Rectal smooth muscle tissue (tissue), 1 donor: Measurements from ENCODE around the gene HFE.

Source experiments
- H3K27ac ChIP-seq: one replicate; pipeline ENCODE4 v1.7.0; 2013; ENCODE audit warnings: low read depth, low read length, inconsistent platforms
- H3K27me3 ChIP-seq: one replicate; pipeline ENCODE4 v1.7.0; 2013; ENCODE audit warnings: low read length; ENCODE audit not compliant: control insufficient read depth, insufficient read depth
- H3K36me3 ChIP-seq: one replicate; pipeline ENCODE4 v1.7.0; 2013; ENCODE audit warnings: low read length; ENCODE audit not compliant: control insufficient read depth, insufficient read depth
- H3K4me1 ChIP-seq: one replicate; pipeline ENCODE4 v1.7.0; 2013; ENCODE audit warnings: low read length; ENCODE audit not compliant: control insufficient read depth, insufficient read depth
- H3K4me3 ChIP-seq: one replicate; pipeline ENCODE4 v1.7.0; 2013; ENCODE audit warnings: low read length
- H3K9ac ChIP-seq: one replicate; pipeline ENCODE4 v1.7.0; 2013; ENCODE audit warnings: low read length

HFE gene

DNA sequence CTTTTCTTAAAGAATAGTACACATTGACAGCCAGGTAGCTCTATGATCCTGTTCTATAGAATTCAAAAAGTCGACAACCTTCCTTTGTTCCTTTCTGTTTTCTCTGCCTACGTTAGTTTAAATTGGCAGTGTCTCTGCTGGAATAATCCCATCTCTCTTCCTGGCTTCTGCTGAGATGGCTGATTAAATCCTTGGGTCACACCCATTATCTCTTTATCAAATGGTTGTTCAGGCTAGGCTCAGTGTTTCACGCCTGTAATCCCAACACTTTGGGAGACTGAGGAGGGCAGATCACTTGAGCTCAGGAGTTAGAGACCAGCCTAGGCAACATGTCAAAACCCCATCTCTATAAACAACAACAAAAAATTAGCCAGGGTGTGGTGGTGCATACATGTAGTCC is 44.4 kb downstream of the HFE start:
- Histone ChIP-seq H3K27me3 (no peaks in the 10 kb centered on the region), H3K36me3 (peaks cover 11% of the 10 kb centered on the region), H3K9ac (no peak overlapping the region), H3K4me1 (peaks cover 10% of the 10 kb centered on the region), H3K4me3 (no peak overlapping the region), H3K27ac (no peak overlapping the region)

- H3K4me1 ChIP-seq: no peaks in the 10 kb centered on the region
- H3K4me3 ChIP-seq: no peak overlapping the region
- H3K27ac ChIP-seq: no peak overlapping the region
- H3K27me3 ChIP-seq: no peaks in the 10 kb centered on the region
- peaks cover 10% of the 10 kb centered on the region for H3K36me3 ChIP-seq
- no peak overlapping the region for H3K9ac ChIP-seq
Observed at GRCh38 chr6:26133730-26134129, 46.5 kb downstream of the HFE start.

- Histone ChIP-seq H3K27ac (no peak overlapping the region), H3K4me1 (no peaks in the 10 kb centered on the region), H3K27me3 (no peaks in the 10 kb centered on the region), H3K9ac (no peak overlapping the region), H3K36me3 (peaks cover 4% of the 10 kb centered on the region), H3K4me3 (no peak overlapping the region)
Observed at GRCh38 chr6:26136321-26136720, 49.1 kb downstream of the HFE start.

DNA sequence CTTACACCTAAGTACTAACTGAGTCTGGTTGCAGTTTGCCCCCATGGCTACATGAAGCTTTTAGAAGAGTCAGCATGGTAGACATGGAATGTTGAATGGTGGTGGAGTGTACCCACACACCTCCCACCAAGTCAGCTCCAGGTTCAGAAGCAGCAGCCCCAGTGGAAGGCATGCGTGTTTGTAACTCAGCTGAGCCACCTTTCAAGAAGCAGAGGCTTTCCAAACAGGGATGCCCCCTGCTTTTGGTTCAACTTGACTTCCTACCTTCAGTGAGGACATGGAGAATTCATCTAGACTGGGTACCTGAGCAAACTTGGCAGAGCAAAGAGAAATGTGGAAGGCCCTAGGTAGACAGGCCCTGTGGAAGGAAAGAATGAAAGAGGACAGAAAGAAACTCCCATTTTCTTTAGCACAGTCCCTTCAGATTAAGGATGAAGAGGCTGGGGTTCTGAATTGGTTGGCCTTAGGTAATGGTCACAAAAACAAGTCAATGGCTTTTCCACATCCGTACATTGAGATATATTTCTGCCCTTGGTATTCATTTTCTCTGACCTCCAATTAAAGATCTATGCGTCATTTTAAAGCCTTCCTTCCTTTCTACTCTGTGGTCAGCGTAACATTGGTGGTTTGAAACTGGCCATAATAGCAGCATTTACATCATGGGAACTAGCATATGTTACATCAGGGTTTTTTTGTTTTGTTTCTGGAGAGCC is 53.2 kb downstream of the HFE start:
- H3K4me1 ChIP-seq: no peaks in the 10 kb centered on the region
- no peak overlapping the region for H3K4me3 ChIP-seq
- no peak overlapping the region for H3K27ac ChIP-seq
- H3K36me3 ChIP-seq: peaks cover 4% of the 10 kb centered on the region
- no peaks in the 10 kb centered on the region for H3K27me3 ChIP-seq
- H3K9ac ChIP-seq: no peak overlapping the region

GRCh38 chr6:26140967-26141294 is 53.7 kb downstream of the HFE start:
- H3K27me3 ChIP-seq: no peaks in the 10 kb centered on the region
- no peaks in the 10 kb centered on the region for H3K4me1 ChIP-seq
- H3K36me3 ChIP-seq: peaks cover 4% of the 10 kb centered on the region
- no peak overlapping the region for H3K27ac ChIP-seq
- H3K9ac ChIP-seq: no peak overlapping the region
- H3K4me3 ChIP-seq: no peak overlapping the region

- Histone ChIP-seq H3K9ac (no peak overlapping the region), H3K36me3 (peaks cover 4% of the 10 kb centered on the region), H3K4me3 (no peak overlapping the region), H3K4me1 (no peaks in the 10 kb centered on the region), H3K27ac (no peak overlapping the region), H3K27me3 (no peaks in the 10 kb centered on the region)
Observed at GRCh38 chr6:26141378-26141904, 54.2 kb downstream of the HFE start.

DNA sequence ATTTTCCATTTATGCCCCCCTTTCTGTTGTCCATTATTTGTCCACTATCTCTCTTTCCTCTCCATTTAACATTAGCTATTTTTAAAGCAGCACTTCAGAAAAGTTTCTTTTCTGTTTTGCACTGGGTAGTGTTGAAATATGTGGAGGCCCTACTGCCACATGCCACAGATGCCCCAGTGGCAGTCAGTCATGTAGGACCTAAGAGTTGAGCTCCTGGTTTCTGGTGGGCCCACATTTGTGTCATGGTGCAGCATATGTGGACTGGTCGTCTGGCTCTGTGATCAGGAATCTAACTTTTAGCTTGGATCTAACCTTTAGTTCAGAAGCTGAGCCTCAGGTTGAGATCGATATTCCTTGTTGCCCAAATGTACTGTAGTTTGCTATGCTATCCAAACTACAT is 54.8 kb downstream of the HFE start:
- Histone ChIP-seq H3K4me1 (no peaks in the 10 kb centered on the region), H3K27ac (no peak overlapping the region), H3K27me3 (no peaks in the 10 kb centered on the region), H3K9ac (no peak overlapping the region), H3K36me3 (peaks cover 4% of the 10 kb centered on the region), H3K4me3 (no peak overlapping the region)
